SKM-1 (cell line): ENCODE data around the gene DOK5.
"Not testable (repeated sequence)": the region's sequence is repeated elsewhere in the genome, so short reads cannot be mapped to it uniquely, and the experiment has no call there.

Experiments used
- DNase-seq: peaks from one replicate; lab custom pipeline; 2025; ENCODE audit not compliant: unreplicated experiment; lab: John Stamatoyannopoulos, UW

DOK5 gene

GRCh38 chr20:54470697-54471096 lies 4.7 kb upstream of the DOK5 start:
- DNase-seq: no peak

- DNase-seq: no peak
Measured at GRCh38 chr20:54472607-54473006, 2.8 kb upstream of the DOK5 start.

- DNase-seq: no peak
Measured at GRCh38 chr20:54473340-54473739, 2.1 kb upstream of the DOK5 start.

- DNase-seq: no peak
Measured at GRCh38 chr20:54474046-54474445, 1.3 kb upstream of the DOK5 start.

GRCh38 chr20:54474866-54475265 lies 527 bp upstream of the DOK5 start:
- DNase-seq: no peak

GRCh38 chr20:54476169-54477009 lies 996 bp downstream of the DOK5 start:
- DNase-seq: no peak

- DNase-seq: no peak
Measured at GRCh38 chr20:54477191-54477955, 2.0 kb downstream of the DOK5 start.

GRCh38 chr20:54479138-54479906 lies 3.9 kb downstream of the DOK5 start:
- no peak for DNase-seq

- not testable (repeated sequence) for DNase-seq
Measured at GRCh38 chr20:54479937-54480336, 4.5 kb downstream of the DOK5 start.

- no peak for DNase-seq
Measured at GRCh38 chr20:54481442-54481841, 6.0 kb downstream of the DOK5 start.

GRCh38 chr20:54485631-54486030 lies 10.2 kb downstream of the DOK5 start:
- no peak for DNase-seq

GRCh38 chr20:54486585-54486984 lies 11.2 kb downstream of the DOK5 start:
- no peak for DNase-seq

- DNase-seq: no peak
Measured at GRCh38 chr20:54488442-54488841, 13.0 kb downstream of the DOK5 start.

- DNase-seq: no peak
Measured at GRCh38 chr20:54491506-54491905, 16.1 kb downstream of the DOK5 start.

- no peak for DNase-seq
Measured at GRCh38 chr20:54494303-54495006, 19.1 kb downstream of the DOK5 start.

GRCh38 chr20:54497931-54498718 lies 22.7 kb downstream of the DOK5 start:
- peak; percentile 8 for DNase-seq

- no peak for DNase-seq
Measured at GRCh38 chr20:54499111-54499510, 23.7 kb downstream of the DOK5 start.

- DNase-seq: no peak
Measured at GRCh38 chr20:54502179-54502578, 26.8 kb downstream of the DOK5 start.

GRCh38 chr20:54506643-54507042 lies 31.2 kb downstream of the DOK5 start:
- DNase-seq: no peak

GRCh38 chr20:54510541-54511129 lies 35.2 kb downstream of the DOK5 start:
- no peak for DNase-seq
